AG09309 (cell line): ENCODE measurements around the gene IL17RC.

Source experiments
- DNase-seq: peaks from one replicate; pipeline ENCODE4 v3.0.0-alpha.2; 2010; ENCODE audit warnings: low read depth
- H3K4me3 ChIP-seq: 2 replicates; pipeline ENCODE4 v1.5.1; 2011; ENCODE audit warnings: mild to moderate bottlenecking, low read depth, low read length, moderate library complexity; ENCODE audit not compliant: control insufficient read depth
- CTCF ChIP-seq: IDR thresholded peaks from 2 replicates; pipeline ENCODE4 v1.5.1; 2011; ENCODE audit warnings: mild to moderate bottlenecking, low read depth, low read length, inconsistent platforms; ENCODE audit not compliant: insufficient read depth, control insufficient read depth; ENCODE audit errors: missing control alignments

The IL17RC gene

GRCh38 chr3:9903238-9903624 is 13.7 kb upstream of the IL17RC start:
- no peak for TF ChIP-seq CTCF
- H3K4me3 ChIP-seq = no peak overlapping the region
- DNase-seq = no peak

GRCh38 chr3:9903904-9904303 is 13.0 kb upstream of the IL17RC start:
- no peak overlapping the region for H3K4me3 ChIP-seq
- no peak for TF ChIP-seq CTCF
- no peak for DNase-seq

GRCh38 chr3:9906480-9906879 is 10.4 kb upstream of the IL17RC start:
- TF ChIP-seq CTCF = no peak
- no peak overlapping the region for H3K4me3 ChIP-seq
- DNase-seq = no peak

GRCh38 chr3:9908286-9908685 is 8.6 kb upstream of the IL17RC start:
- H3K4me3 ChIP-seq = no peak overlapping the region
- TF ChIP-seq CTCF = no peak
- no peak for DNase-seq

- no peak for TF ChIP-seq CTCF
- no peak for DNase-seq
- H3K4me3 ChIP-seq = no peak overlapping the region
Observed at GRCh38 chr3:9909221-9910013, 7.5 kb upstream of the IL17RC start.

- TF ChIP-seq CTCF = no peak
- H3K4me3 ChIP-seq = no peak overlapping the region
- DNase-seq = no peak
Observed at GRCh38 chr3:9911863-9912262, 5.0 kb upstream of the IL17RC start.

- H3K4me3 ChIP-seq = no peak overlapping the region
- DNase-seq = peak; percentile 53
- no peak for TF ChIP-seq CTCF
Observed at GRCh38 chr3:9912294-9912935, 4.5 kb upstream of the IL17RC start.
